Measurements from ENCODE around the gene WDR89. TPM values are rescaled to one million over a fixed set of nuclear protein-coding genes. Genes with fewer than 3 reads are reported as not detected.
A peak's percentile ranks its signal among the peaks of the same experiment; 100 is the strongest.

WDR89 gene, protein sequence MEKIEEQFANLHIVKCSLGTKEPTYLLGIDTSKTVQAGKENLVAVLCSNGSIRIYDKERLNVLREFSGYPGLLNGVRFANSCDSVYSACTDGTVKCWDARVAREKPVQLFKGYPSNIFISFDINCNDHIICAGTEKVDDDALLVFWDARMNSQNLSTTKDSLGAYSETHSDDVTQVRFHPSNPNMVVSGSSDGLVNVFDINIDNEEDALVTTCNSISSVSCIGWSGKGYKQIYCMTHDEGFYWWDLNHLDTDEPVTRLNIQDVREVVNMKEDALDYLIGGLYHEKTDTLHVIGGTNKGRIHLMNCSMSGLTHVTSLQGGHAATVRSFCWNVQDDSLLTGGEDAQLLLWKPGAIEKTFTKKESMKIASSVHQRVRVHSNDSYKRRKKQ
- total RNA-seq (19.0 and 21.8 TPM in 2 replicates), polyA plus RNA-seq (5.9 and 6.1 TPM in 2 replicates), polyA minus RNA-seq (3.8 and 5.4 TPM in 2 replicates)
- 27.7 TPM for total RNA-seq (2013)

DNA sequence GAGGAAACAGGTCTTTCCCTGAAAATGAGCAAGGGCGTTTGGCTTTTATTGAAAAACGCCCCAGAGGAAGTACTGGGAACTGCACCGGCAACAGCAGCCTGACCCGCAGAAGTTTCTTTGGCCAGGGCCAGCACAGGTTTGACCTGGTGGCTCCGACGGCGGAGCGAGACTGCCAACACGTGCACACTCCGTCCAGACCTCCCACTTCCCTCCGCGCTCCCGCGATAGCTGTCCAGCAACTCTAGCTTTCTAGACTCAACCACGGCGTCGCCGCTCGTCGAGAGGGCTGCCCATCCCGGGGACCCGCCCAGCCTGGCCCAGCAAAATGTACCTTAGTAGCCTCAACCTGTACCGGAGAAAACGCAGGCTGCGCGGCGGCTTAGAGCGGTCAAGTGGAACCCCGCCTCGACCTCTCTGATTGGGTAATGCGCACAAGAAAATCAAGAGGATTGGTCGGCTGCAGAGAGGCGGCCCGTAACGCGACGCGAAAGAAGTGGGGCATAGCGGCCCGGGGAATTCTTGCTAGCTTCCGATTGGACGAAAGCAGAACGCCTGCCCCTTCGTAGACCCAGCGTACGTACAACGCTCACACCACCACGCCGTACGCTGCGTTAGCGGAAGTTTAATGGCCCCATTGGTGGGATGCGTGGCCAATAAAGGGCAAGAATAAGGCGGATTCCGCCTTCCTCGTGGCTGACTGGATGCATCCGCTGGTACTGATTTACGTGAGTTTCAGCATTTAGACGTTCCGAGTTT lies at the start of gene WDR89:
WDR89 (minus strand) TSS at position 399 of the 756 bp plus-strand sequence. CDS start 41,929 bp downstream, outside the sequence.
- no peaks in the 10 kb centered on the region for H3K9me3 ChIP-seq (ENCODE audit: control extremely low read depth in 1 of 3, control insufficient read depth in 2 of 3, insufficient read depth in 1 of 3, low read length in 2 of 3)
- H3K27ac Mint-ChIP-seq = peak within 1 kb of the TSS; percentile 89
- WGBS (ENCODE audit: insufficient coverage) = under 1% methylated on average over 58 of the region's 60 CpGs
- intact Hi-C loops (cut with micrococcal nuclease) = loop anchor here (1.0 to 5.0 kb wide), 11 partner anchors 71 to 1461 kb away; partner anchors contain the start of genes CHURC1, MAX, MTHFD1 and PPP2R5E
- no peaks in the 10 kb centered on the region for H4K20me1 ChIP-seq (ENCODE audit: control insufficient read depth, insufficient read depth, low read length, poor library complexity, severe bottlenecking)
- no peaks in the 10 kb centered on the region for H3K27me3 Mint-ChIP-seq
- H3K79me2 ChIP-seq (ENCODE audit: control insufficient read depth, insufficient read depth, low read length) = peaks cover 60% of the 10 kb centered on the region
- ChIA-PET CTCF (interaction anchor here (1.1 to 4.5 kb wide), 5 partner anchors 9 to 128 kb away, joined by 3 to 48 read pairs (median 6); partner anchors contain the start of gene SGPP1), POLR2A (interaction anchor here (0.6 to 1.9 kb wide), 10 partner anchors 65 to 863 kb away, joined by 3 to 12 read pairs (median 6); partner anchors contain the start of genes PPP2R5E and ZBTB1)
- H3K36me3 ChIP-seq (replicated peaks in 1 of 2; ENCODE audit: control extremely low read depth in 1 of 2, control insufficient read depth in 1 of 2, extremely low read depth in 1 of 2, insufficient read depth in 2 of 2, low read length in 1 of 2) = peaks cover 2 to 13% of the 10 kb centered on the region in 2 experiments
- H3K4me3 Mint-ChIP-seq = peak within 1 kb of the TSS; percentile 85
- peak; percentile 83 for ATAC-seq (ENCODE audit: low read depth)
- H3K4me3 ChIP-seq (ENCODE audit: control extremely low read depth in 1 of 5, extremely low read depth in 1 of 5, insufficient read depth in 1 of 5, low read depth in 2 of 5, low read length in 4 of 5) = peak within 1 kb of the TSS; percentile 81 to 98 (median 86)
- peaks cover 34% of the 10 kb centered on the region for H3K4me1 Mint-ChIP-seq
- no peaks in the 10 kb centered on the region for H3K27me3 ChIP-seq (replicated peaks in 1 of 4; ENCODE audit: control extremely low read depth in 1 of 4, control insufficient read depth in 3 of 4, insufficient read depth in 4 of 4, low read length in 3 of 4)
- peaks cover 18% of the 10 kb centered on the region in 2 donors for H3K4me1 ChIP-seq (ENCODE audit: control insufficient read depth in 2 of 2, insufficient read depth in 2 of 2, low read length in 2 of 2)
- H2AFZ ChIP-seq (ENCODE audit: insufficient read depth, low read depth, low read length, poor library complexity, severe bottlenecking) = peak within 1 kb of the TSS; percentile 86
- peak; percentile 99 for DNase-seq
- H3K27ac ChIP-seq (ENCODE audit: low read length in 2 of 2) = peak within 1 kb of the TSS; percentile 97 to 99
- H3K9me3 Mint-ChIP-seq (ENCODE audit: insufficient read depth) = no peaks in the 10 kb centered on the region
- H3K9ac ChIP-seq (ENCODE audit: low read length) = peak within 1 kb of the TSS; percentile 88
- TF ChIP-seq EZH2 (IDR thresholded peaks at IDR 0.05; ENCODE audit: borderline replicate concordance, insufficient read depth, low read depth, low read length, poor library complexity, severe bottlenecking) = no peak
- TF ChIP-seq, protein P1, sequence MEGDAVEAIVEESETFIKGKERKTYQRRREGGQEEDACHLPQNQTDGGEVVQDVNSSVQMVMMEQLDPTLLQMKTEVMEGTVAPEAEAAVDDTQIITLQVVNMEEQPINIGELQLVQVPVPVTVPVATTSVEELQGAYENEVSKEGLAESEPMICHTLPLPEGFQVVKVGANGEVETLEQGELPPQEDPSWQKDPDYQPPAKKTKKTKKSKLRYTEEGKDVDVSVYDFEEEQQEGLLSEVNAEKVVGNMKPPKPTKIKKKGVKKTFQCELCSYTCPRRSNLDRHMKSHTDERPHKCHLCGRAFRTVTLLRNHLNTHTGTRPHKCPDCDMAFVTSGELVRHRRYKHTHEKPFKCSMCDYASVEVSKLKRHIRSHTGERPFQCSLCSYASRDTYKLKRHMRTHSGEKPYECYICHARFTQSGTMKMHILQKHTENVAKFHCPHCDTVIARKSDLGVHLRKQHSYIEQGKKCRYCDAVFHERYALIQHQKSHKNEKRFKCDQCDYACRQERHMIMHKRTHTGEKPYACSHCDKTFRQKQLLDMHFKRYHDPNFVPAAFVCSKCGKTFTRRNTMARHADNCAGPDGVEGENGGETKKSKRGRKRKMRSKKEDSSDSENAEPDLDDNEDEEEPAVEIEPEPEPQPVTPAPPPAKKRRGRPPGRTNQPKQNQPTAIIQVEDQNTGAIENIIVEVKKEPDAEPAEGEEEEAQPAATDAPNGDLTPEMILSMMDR (IDR thresholded peaks at IDR 0.05) = peak; percentile 88
- H3K4me2 ChIP-seq (replicated peaks; ENCODE audit: low read depth, low read length, poor library complexity, severe bottlenecking) = peak within 1 kb of the TSS; percentile 81
